Measurements from ENCODE around the gene CLIC3.

CLIC3 gene

DNA sequence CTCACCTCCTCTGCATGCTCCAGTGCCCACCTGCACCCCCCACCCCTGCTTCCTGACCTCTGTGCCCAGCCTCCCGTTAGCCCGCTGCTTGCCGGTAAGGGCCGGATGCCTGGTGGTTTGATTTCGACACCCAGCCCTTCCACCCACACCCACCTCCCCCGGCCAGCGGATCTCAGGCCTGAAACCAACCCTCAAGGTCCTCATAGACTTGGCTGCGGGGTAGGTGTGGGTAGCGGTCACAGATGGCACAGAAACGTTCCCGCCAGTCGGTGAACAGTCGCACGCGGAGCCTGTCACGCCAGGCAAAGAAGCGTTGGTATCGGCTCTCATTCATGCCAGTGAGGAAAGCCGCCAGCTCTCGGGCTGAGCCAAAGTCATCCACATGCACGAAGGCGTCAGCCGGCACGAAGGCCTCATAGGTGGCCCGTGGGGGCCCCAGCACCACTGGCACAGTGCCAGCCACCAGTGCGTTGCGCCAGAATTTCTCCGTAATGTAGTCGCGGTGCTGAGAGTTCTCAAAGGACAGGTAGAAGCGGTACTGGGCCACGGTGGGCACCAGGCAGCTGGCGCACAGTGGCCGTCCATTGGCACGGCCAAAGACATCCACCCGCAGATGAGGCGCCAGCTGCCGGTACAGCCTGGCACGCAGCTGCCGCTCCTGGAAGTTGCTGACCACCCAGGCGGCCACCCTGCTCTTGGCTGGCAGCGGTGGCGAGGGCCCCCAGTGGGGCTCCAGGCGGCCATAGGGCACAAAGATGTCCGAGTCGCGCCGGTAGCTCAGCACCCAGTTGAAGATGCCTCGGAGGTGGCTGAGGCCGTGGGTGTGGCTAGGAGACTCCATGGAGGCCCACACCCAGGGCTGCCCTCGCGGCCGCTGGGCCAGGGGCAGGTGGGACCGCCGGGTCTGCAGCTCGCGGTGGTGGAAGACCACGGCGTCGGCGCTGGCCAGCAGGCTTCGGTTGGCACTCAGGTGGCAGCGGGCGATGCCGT is 34.5 kb upstream of the CLIC3 start:
- peak; percentile 89 for DNase-seq (ENCODE audit: low spot score)

DNA sequence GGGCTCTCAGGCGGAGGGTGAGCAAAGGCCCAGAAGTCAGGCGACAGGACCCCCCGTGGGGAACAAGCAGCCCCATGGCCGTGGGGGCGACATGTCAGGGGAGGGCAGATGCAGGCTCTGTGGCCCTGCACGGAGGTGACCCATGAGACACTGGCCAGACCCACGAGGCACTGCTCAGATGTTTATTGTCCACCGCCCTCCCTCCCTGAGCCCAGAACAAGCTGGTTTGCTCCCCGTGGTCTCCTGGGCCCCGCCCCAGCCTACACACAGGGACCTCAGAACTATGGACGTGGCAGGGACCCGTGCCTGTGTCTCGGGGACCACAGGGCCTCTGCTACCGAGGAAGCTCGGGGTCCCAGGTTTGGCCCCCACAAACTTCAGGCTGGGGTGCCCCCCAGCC is 33.6 kb upstream of the CLIC3 start:
- peak; percentile 43 for DNase-seq (ENCODE audit: low spot score)

DNA sequence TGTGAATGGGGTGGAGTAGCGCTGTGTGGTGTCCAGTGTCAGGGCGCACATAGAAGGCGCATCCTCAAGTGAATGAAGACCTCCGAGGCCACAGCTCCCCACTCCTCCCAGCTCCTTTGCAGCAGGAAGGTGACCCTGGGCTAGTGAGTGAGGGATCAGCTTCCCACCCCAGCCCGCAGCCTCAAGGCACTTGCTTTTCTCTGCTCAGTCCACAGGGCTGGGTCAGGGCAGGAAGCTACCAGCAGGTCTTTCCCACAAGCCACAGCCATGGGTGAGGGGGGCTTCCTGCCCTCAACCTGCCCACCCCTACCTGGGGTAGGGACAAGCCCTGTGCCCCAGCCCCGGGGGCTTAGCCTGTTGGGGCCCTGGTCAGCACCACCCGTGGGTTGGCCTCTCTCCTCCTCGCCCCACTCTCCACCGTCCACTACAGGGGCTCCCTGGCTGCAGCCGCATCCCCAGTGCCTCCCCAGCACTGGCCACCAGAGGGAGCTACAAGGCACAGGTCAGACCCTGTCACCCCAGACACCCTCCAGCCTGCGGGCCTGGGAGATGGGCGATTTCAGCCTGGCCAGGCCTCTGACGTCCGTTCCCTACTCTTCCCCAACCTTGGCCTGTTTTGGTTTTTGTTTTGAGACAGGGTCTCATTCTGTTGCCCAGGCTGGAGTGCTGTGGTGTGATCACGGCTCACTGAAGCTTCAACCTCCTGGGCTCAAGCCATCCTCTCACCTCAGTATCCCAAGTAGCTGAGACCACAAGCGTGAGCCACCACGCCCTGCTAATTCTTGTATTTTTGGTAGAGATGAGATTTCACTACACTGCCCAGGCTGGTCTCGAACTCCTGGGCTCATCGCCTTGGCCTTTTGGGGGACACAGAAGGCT is 32.9 kb upstream of the CLIC3 start:
- DNase-seq (ENCODE audit: low spot score): peak; percentile 88

DNA sequence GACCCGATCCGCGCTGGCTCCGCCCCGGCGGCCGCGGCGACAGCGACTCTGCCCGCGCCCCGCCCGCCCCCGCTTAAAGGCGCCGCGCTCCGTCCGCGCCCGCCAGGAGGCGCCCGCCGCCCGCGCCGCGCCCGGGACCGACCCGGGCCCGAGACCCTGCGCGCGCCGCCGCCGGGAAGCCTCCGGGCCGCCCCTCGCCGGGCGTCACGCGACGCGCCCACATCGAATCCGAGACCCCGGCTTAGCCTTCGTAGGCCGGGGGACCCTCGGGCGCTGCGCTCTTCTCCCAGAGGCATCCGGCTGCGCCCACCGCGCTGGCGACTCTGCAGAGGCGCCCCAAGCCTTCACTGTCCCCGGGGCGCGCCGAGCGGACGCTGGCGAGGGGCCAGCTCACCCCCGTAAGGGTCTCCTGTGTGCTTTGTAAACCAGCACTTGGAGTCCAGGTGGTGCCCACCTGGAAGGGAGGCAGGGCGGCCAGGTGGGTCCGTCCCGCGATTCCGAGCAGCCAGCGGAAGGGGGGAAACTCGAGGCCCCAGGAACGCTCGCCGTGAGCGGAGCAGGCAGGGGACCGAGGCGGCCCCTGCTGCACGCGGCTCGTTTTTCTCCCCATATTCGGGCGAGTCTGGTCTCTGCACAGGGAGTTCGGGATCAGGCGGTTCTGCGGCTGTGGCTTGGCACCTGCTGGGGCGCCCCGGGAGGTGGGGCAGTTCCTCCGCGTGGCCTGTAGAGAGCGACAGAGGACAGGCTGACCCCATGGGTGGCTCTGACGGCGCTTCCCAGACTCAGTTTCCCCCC is 32.1 kb upstream of the CLIC3 start:
- peak; percentile 85 for DNase-seq (ENCODE audit: low spot score)

DNA sequence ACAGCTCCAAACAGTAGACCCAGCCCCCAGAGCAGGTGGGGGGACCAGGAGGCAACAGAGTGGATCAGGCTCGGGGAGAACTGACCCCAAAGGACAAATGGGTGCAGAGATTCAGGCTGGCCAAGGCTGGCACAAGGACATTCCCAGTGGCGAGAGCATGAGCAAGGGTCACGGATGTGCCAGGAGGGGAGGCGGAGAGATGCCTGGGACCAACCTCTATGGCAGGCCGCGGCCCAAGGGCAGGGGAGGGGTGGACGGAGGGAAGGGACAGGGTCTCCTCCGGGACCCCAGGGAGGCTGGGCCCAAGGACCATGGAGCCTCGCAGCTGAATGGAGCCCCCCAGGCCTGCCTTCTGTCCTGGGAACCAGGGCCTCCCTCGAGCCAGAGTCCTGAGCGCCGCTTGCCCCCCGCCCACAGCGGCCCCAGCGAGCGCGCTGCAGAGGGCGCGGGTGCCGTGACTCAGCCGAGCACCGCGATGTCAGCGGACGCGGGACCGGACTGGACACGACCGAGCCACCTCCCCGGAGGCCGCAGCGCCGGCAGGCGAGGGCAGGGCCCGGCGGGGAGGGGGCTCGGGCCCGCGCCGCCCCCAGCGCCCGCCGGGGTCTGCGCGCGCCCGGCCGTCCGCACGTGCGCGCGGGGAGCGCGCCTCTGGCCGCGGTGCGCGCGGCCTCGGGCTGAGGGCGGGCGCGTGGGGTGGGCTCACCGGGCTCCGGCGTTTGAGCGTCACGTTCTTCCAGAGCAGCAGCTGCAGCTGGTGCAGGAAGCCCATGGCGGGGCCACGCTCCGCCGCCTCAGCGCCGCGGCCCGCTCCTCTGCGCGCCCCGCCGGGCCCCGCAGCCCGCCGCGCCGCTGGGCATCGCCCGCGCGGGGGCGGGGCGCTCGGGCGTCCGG is 31.2 kb upstream of the CLIC3 start, which contains the start of gene ABCA2:
Gene ABCA2 (minus strand): TSS at position 869 of the 894 bp plus-strand sequence. CDS start 97 bp downstream, at position 772.
- DNase-seq (ENCODE audit: low spot score): no peak

DNA sequence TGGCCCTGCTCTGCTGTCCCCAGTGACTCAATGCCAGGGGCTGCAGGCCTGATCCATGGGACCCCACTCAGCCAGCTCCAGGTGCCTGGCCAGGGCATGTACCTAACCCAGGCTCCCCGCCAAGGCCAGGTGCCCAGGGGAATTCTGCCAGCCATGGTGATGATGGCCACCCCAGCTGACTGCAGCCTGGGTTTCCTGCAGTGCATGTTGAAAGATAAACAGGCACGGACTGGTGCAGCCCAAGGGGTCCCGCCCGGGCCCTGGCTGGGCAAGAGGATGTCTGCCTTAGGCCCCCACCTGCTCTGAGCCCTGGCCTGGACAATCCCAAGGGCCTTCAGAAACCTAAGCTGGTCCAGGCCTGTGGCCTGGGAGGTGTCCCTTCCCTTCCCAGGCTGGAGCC is 30.5 kb upstream of the CLIC3 start:
- no peak for DNase-seq (ENCODE audit: low spot score)

DNA sequence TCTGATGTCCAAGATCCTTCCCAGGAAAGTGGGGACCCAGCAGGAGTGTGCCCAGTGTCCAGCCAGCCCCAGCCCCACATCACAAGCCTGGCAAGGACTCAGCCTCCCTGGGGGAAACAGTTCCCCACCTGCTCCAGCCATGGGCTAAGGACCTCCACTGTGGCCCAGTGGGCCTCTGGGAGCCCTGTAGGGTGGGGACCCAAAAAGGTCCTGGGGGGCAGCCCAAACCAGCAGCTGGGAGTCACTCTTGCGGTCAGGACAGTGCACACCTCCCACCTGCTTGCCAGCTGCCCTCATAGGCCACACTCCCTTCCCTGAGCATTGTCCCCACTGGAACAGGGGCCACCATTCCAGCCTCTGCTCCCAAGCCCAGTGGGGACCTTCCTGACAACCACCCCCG is 30.0 kb upstream of the CLIC3 start:
- no peak for DNase-seq (ENCODE audit: low spot score)

DNA sequence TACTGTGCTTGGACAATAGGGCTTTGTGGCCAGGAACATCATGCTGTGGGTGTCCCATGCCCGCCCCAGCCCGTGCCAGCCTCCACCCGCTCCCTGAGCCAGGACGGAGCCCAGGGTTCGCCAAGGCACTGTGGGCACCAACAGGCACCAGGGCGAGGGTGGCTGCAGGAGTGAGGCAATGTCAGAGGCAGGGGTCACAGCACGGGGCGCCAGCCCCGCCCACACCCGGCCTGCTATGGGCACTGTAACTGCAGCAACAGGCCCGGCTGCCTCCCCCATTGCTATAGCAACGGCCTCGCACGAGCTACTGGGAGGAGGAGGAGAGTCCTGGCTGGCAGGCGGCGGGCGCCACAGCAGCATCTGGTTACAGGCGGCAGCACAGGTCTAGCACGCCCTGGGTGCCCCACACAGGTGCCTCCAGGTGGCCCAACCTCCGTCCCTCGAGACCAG is 29.2 kb upstream of the CLIC3 start:
- no peak for DNase-seq (ENCODE audit: low spot score)

DNA sequence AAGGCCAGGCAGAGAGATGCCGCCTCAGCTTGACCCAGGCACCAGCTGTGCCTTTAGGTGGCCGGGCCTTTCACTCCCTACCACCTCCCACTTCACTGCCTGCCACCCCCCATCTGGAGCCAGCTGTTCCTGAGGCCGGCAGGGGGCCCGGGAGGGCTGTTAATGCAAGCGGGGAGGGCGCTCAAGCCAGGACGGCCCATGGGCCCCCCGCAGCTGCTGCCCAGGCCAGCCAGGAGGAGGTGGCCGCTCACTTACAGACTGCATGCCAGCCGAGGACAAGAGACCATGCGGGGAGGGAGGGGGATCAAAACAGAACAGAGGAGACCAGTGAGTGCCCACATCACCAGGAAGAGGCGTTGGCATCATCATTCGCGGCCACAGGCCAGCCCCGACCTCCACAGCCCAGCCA is 27.2 kb upstream of the CLIC3 start:
- DNase-seq (ENCODE audit: low spot score): no peak

DNA sequence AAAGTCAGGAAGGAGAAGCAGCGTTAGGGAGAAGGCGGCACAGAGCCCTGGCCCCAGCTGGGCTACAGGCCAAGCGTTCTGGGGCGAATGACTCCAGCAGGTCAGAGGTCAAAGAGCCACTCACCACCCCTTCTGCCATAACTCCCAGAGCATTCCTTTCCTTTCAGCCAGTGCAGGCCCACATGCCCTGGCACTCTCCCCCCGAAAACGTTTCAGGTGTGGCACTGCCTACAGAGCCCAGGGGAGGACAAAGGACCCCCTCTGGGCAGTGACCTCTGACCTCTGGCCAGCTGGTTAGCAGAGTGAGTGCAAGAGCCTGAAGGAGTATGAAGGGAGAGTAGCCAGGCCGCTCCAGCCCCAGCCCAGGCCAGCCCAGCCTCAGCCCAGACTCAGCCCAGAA is 26.8 kb upstream of the CLIC3 start:
- DNase-seq (ENCODE audit: low spot score): no peak

DNA sequence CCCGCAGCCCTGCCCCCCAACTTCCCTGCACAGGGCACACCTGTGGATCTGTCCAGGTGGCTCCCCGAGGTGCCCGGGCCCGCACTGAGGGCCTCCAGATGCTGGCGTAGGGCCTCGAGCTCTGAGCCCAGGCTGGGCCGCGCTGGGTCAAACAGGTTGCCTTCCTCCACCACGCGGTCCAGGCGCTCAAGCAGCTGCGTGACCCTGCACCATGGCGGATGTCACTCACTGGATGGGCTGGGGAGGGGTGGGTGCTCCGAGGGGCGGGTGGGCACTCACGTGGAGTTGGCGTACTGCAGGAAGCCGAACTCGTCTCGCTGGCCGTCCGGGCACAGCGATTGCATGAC is 26.3 kb upstream of the CLIC3 start:
- no peak for DNase-seq (ENCODE audit: low spot score)

DNA sequence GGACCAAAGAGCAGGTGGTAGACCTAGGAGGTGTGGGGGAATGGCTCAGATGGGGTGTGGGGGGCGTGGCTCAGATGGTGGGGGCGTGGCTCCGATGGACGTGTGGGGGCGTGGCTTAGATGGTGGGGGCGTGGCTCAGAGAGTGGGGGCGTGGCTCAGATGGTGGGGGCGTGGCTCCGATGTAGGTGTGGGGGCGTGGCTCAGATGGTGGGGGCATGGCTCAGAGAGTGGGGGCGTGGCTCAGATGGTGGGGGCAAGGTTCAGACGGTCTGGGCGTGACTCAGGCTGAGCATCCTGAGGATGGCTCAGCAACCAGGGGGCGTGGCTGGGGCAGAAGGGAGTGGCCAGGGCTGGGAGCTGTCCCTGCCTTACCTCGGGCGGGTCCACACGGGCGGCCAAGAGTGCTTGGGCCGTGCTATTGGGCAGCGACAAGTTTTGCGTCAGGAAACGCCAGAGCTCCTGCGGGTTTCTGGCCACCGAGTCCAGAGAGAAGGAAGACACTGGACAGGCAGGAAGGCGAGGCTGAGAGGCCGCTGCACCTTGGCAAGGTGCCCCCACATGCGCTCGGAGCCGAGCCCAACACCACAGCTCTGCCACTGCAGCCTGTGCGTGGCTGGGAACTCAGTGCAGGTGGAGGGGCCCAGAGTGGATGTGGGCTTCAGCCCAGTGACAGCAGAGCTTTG is 25.8 kb upstream of the CLIC3 start:
- peak; percentile 80 for DNase-seq (ENCODE audit: low spot score)

DNA sequence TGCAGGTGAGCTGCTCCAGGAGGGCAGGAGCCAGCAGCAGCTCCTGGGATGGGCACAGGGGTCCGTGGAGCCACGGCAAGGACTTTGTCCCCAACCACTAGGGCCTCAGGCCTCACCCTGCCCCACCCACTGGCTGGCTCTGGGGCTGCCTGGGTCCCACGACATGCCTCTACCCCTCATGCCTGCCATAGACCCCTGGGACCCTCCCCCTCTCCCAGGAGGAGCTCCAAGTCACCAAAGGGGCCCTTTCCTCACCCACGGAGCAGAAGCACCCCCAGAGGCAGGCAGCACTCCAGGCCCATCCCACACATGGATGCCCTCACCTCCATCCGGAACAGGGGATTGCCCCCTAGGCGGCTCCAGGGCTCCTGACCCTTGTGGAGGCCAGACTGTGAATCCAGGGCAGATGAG is 25.2 kb upstream of the CLIC3 start:
- no peak for DNase-seq (ENCODE audit: low spot score)

DNA sequence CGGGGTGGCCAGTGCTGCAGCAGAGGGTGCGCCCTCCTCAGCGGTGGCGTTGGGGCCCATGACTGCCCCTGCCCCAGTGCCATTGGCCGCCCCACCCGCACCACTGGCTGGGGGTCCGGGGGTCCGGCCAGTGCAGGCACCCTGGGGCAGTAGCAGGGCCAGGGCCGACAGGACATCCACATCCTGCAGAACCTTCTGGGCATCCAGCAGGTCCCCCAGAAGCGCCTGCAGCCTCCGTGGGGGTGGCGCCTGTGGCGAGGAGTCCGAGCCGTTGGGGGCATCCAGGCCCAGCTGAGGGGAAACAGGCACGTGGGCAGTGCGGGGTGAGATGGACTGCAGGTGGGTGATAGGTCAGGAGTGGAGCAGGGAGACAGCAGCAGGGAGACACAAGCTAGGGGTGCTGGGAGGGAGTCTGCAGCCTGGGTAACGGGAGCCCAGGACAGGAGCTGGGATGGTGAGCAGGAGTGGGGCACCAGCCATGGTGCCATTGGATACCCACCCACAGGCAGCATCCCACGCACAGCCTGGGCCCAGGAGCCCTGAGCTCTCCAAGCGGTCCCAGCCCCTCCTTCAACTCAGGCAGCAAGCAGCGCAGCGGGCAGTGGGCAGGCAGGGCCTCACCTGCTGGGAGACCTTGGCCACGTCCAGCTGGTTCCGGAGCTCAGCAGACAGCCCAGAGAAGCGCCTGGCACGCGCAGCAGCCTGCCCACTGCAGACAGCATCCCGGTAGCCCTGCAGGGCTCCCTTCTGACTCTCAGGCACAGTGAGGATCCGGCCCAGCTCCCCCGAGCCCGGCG is 24.6 kb upstream of the CLIC3 start:
- no peak for DNase-seq (ENCODE audit: low spot score)

DNA sequence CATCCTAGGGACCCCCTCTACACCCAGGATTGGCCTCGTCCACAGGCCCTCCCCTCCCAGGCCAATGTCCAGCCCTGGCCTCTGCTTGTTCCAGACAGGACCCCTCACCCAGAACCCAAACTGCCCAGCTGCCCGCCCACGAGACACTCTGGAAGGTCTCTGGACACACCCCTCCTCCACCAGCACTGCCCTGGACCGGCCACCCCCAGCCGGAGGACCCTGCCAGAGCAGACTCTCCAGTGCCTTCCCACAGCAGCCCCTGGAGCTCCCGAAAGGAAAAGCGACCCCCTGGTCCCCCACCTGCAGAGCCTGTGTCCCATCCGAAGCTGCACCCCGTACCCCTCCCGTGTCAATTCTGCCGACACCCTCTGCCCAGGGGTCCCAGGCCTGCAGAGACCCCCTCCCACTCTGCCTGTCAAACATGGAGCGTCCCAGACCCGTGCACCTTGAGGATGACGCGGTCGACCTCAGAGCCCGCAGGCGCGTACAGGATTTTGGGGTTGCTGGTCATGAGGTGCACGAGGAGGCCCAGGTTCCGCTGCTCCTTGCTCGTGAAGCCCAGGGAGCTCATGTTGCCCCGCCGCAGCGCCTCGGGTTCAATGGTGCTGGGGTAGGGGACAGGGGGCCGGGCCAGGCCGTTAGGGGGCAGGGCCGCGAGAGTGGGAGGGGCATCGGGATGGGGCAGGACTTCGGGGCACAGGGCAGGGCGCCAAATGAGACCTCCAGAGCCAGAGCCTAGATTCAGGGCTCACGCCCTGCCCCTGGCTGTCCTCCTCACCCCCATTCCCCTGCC is 23.7 kb upstream of the CLIC3 start:
- no peak for DNase-seq (ENCODE audit: low spot score)

DNA sequence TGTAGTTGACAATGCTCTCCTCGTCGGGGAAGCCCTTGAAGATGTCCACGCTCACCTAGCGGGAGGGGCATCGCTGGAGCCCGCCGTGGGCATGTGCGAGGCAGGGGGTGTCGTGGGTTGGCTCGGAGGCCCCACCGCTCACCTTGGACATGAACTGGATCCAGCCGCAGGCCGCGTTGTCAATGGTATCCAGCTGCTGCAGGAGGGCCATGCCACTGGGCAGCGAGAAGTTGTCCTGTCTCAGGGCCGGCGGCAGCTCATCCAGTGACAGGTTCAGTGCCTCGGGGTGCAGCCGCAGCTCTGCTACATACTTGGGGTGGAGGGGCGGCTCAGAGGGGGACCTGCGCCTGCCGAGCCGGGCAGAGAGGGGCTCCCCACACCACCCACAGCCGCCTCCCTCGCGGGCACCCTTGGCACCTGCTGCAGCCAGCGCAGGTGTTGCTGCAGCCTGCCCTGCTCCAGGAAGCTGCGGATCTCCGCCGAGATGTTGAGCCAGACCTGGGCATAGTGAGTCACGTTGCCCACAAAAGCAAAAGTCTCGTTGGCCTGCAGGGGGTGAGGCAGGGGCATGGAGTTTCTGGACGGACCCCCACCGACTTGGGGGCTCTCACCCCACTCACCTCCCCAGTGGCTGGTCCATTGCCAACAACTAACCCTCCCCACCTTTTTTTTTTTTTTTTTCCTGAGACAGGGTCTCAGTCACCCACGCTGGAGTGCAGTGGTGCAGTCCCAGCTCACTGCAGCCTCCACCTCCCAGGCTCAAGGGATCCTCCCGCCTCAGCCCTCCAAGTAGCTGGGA is 22.6 kb upstream of the CLIC3 start:
- no peak for DNase-seq (ENCODE audit: low spot score)

DNA sequence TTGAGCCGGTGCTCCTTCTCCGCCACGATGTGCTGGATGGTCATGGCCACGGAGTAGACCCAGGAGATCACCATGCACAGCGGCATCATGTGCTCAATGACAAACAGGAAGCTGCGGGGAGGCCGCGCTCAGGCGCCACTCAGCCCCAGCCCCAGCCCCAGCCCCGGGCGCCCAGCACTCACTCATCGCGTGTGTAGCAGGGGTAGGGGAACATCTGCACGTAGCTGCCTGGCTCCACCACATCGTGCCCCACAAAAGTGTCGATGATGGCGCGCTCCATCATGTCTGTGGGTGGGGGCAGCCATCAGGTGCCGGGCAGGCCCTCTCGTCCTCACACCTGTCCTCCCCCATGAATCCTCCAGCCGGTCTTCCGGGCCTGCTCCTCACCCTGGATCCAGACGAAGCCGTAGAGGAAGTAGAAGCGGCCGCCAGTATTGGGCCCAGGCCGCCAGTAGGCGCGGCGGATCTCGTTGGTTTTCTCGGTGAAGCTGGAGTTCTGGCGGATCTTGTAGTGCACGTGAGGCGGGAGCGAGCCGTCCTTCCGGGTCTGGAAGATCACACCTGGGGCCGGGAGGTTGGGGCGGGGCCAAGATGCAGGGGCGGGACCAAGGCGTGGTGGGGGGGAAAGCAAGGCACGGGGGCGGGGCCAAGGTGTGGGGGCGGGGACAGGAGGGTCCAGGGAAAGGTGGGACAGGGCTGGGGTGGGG is 21.6 kb upstream of the CLIC3 start:
- DNase-seq (ENCODE audit: low spot score): no peak
